GM12878 (cell line): ENCODE results near the gene CYTH2. TPM values are rescaled to one million over a fixed set of nuclear protein-coding genes. Genes with fewer than 3 reads are reported as not detected.
A peak's percentile ranks its signal among the peaks of the same experiment; 100 is the strongest.

Source experiments
- ATAC-seq: fragments of 200-7000 bp; cut with Tn5 transposase; 3 replicates; pipeline ENCODE4 v1.9.1; 2020; ENCODE audit warnings: mild to moderate bottlenecking, moderate library complexity
- BruUV-seq: library from RNA; stranded (reverse); fragments of 400-500 nt; replicated peaks from 2 replicates; lab custom pipeline; 2021; lab: Mats Ljungman, UMichigan
- CTCF ChIA-PET: fragments of 300-600 bp; sonication (Branson Sonifier 250); formaldehyde crosslinking; extraction: SDS; loops from one replicate; lab custom pipeline; 2021; ENCODE audit warnings: inconsistent platforms; lab: Yijun Ruan, JAX
- POLR2A ChIA-PET: fragments of 350-600 bp; formaldehyde crosslinking; extraction: SDS; loops from one replicate; lab custom pipeline; 2021; ENCODE audit warnings: inconsistent platforms; lab: Charles Lee
- RAD21 ChIA-PET: fragments of 300-600 bp; sonication (Branson Sonifier 250); formaldehyde crosslinking; loops from one replicate; lab custom pipeline; 2023; ENCODE audit warnings: antibody characterized with exemption; ENCODE audit not compliant: unreplicated experiment; lab: Charles Lee
- SMC1A ChIA-PET: fragments of 300-600 bp; sonication (Branson Sonifier 250); formaldehyde crosslinking; loops from one replicate; lab custom pipeline; 2023; ENCODE audit not compliant: unreplicated experiment, uncharacterized antibody; lab: Charles Lee
- DNase-seq: peaks from one replicate; pipeline ENCODE4 v3.0.0-alpha.2; 2011; ENCODE audit warnings: low read depth, low spot score
- FAIRE-seq: peaks from 3 replicates; lab custom pipeline; 2011; peaks lifted over from hg19 to GRCh38; lab: Jason Lieb, UNC
- H2AFZ ChIP-seq: 2 replicates; pipeline ENCODE4 v1.6.0; 2011; ENCODE audit warnings: low read depth, low read length, control low read depth; ENCODE audit not compliant: control insufficient read depth
- H3K27ac ChIP-seq: 2 replicates; pipeline ENCODE4 v1.5.1; 2011; ENCODE audit warnings: control low read depth; ENCODE audit not compliant: control insufficient read depth, insufficient read depth
- H3K27me3 ChIP-seq, 2 experiments: replicated peaks in 1 of 2; 2 replicates each; pipeline versions ENCODE4 v1.6.0 to v1.6.1; 2011; ENCODE audit warnings: low read length in 1 of 2; ENCODE audit not compliant: control insufficient read depth in 2 of 2, insufficient read depth in 2 of 2
- H3K36me3 ChIP-seq, 2 experiments: 2 replicates each; pipeline ENCODE4 v1.5.1; 2011; ENCODE audit warnings: low read length in 1 of 2; ENCODE audit not compliant: control insufficient read depth in 2 of 2, insufficient read depth in 2 of 2
- H3K4me1 ChIP-seq: 2 replicates; pipeline ENCODE4 v1.6.1; 2011; ENCODE audit warnings: mild to moderate bottlenecking, low read length, moderate library complexity, mixed read lengths; ENCODE audit not compliant: control insufficient read depth, insufficient read depth
- H3K4me2 ChIP-seq: 2 replicates; pipeline ENCODE4 v1.6.0; 2011; ENCODE audit warnings: control low read depth; ENCODE audit not compliant: control insufficient read depth, insufficient read depth
- H3K4me3 ChIP-seq: fragments of 200-600 bp; sonication (generic); 2 replicates; pipeline ENCODE4 v1.5.1; 2016
- H3K79me2 ChIP-seq: 2 replicates; pipeline ENCODE4 v1.6.0; 2011; ENCODE audit warnings: low read length; ENCODE audit not compliant: control insufficient read depth, insufficient read depth
- H3K9ac ChIP-seq: 2 replicates; pipeline ENCODE4 v1.8.0; 2011; ENCODE audit warnings: low read length, control low read depth, mixed read lengths; ENCODE audit not compliant: control insufficient read depth, insufficient read depth
- H3K9me3 ChIP-seq: replicated peaks from 3 replicates; pipeline ENCODE4 v1.5.1; 2011; ENCODE audit warnings: mild to moderate bottlenecking, low read length; ENCODE audit not compliant: control insufficient read depth, insufficient read depth
- H4K20me1 ChIP-seq: 2 replicates; pipeline ENCODE4 v1.6.0; 2011; ENCODE audit not compliant: control insufficient read depth, insufficient read depth
- BHLHE40 ChIP-seq, 2 experiments: fragments of 450-650 bp in 1 of 2; IDR thresholded peaks; 2 replicates each; pipeline ENCODE4 v1.6.1; 2011 to 2017; ENCODE audit warnings: low read depth in 2 of 2, borderline replicate concordance in 1 of 2, improper control_type of control experiment in 1 of 2, low read length in 1 of 2, mild to moderate bottlenecking in 1 of 2
- CEBPB ChIP-seq, 2 experiments: fragments of 150-350 bp in 1 of 2; IDR thresholded peaks; 2 replicates each; pipeline ENCODE4 v1.6.1; 2012 to 2014; ENCODE audit warnings: low read depth in 2 of 2, low read length in 2 of 2, borderline replicate concordance in 1 of 2, inconsistent platforms in 1 of 2
- CREB1 ChIP-seq: IDR thresholded peaks from 2 replicates; pipeline ENCODE4 v1.6.1; 2012; ENCODE audit warnings: low read depth, mild to moderate bottlenecking, inconsistent platforms
- CREM ChIP-seq: IDR thresholded peaks from 2 replicates; pipeline ENCODE4 v1.6.1; 2014; ENCODE audit warnings: antibody characterized with exemption, low read depth
- HDAC6 ChIP-seq: fragments of 200-600 bp; sonication (generic); IDR thresholded peaks from one replicate; pipeline ENCODE4 v1.8.0; 2017; ENCODE audit warnings: antibody characterized with exemption; ENCODE audit not compliant: unreplicated experiment
- IKZF2 ChIP-seq, 2 experiments: fragments of 450-650 bp; IDR thresholded peaks; 2 replicates each; pipeline ENCODE4 v1.6.1; 2017; ENCODE audit warnings: mild to moderate bottlenecking in 2 of 2, moderate library complexity in 2 of 2
- RUNX3 ChIP-seq: IDR thresholded peaks from 2 replicates; pipeline ENCODE4 v1.6.1; 2012; ENCODE audit warnings: low read length, inconsistent platforms
- TCF12 ChIP-seq: IDR thresholded peaks from 2 replicates; pipeline ENCODE4 v1.6.1; 2011; ENCODE audit warnings: low read depth, mild to moderate bottlenecking, low read length
- TCF3 ChIP-seq: IDR thresholded peaks from 2 replicates; pipeline ENCODE4 v1.6.1; 2012; ENCODE audit warnings: low read depth, mild to moderate bottlenecking, low read length, borderline replicate concordance; ENCODE audit not compliant: insufficient read depth
- ZNF384 ChIP-seq: IDR thresholded peaks from 2 replicates; pipeline ENCODE4 v1.6.1; 2012; ENCODE audit warnings: low read depth, mild to moderate bottlenecking, low read length, improper control_type of control experiment, borderline replicate concordance
- WGBS: methylation state at CpG from one replicate; pipeline ENCODE4 v1.1.6; 2016; ENCODE audit warnings: low lambda C conversion rate; ENCODE audit not compliant: insufficient replicate concordance, insufficient coverage; ENCODE audit errors: missing lambda C conversion rate; 5-methylcytosine and 5-hydroxymethylcytosine counted together
- in situ Hi-C: fragments of 300-500 bp; cut with MboI; formaldehyde crosslinking; loops from 9 replicates; pipeline ENCODE4 v1.14.3; 2018; ENCODE audit warnings: mixed read lengths
- intact Hi-C: fragments of 100-400 bp; cut with micrococcal nuclease; formaldehyde crosslinking; loops from one replicate; pipeline ENCODE4 v1.14.2; 2022; ENCODE audit not compliant: unreplicated experiment
- polyA plus RNA-seq, 11 experiments: library from polyadenylated mRNA; depleted of rRNA in 4 of 11; unstranded in 6 of 11; stranded (reverse) in 5 of 11; fragments of >200 nt; fragmentation: Nextera tagmentation in 4 of 11; fragmentation: Illumina TruSeq in 1 of 11; extraction: Ambion mirVana in 4 of 11; extraction: Trizol in 1 of 11; gene quantifications; 1 replicate in 1 of 11; 2 replicates in 10 of 11; pipeline versions ENCODE4 v1.2.1 to v1.2.3, GENCODE V29; 2011 to 2016; ENCODE audit warnings: inconsistent platforms in 2 of 11, missing spikeins in 2 of 11, low read depth in 1 of 11
- total RNA-seq, 4 experiments: library from RNA; depleted of rRNA in 3 of 4; stranded (reverse); fragments of >200 nt in 3 of 4; fragmentation: Illumina TruSeq in 1 of 4; extraction: Trizol in 1 of 4; gene quantifications; 2 replicates each; pipeline versions ENCODE4 v1.2.1 to v1.2.3, GENCODE V29; 2013 to 2021
- TF ChIP-seq, protein P1 (sequence below): fragments of 450-650 bp; formaldehyde crosslinking; IDR thresholded peaks from 2 replicates; pipeline ENCODE4 v1.4.0; 2022; ENCODE audit warnings: mild to moderate bottlenecking, moderate library complexity
- TF ChIP-seq, protein P2 (sequence below): fragments of 450-650 bp; IDR thresholded peaks from 2 replicates; pipeline ENCODE4 v1.6.1; 2018; ENCODE audit warnings: mild to moderate bottlenecking, low read depth, moderate library complexity; ENCODE audit not compliant: partially characterized antibody

The CYTH2 gene
- total and polyA plus RNA-seq, 10 of the 15 experiments (the other 5 are each of a cell fraction or from before 2014, with no cell fraction given), result 1.3 to 31.9 (median 22.2) TPM

DNA sequence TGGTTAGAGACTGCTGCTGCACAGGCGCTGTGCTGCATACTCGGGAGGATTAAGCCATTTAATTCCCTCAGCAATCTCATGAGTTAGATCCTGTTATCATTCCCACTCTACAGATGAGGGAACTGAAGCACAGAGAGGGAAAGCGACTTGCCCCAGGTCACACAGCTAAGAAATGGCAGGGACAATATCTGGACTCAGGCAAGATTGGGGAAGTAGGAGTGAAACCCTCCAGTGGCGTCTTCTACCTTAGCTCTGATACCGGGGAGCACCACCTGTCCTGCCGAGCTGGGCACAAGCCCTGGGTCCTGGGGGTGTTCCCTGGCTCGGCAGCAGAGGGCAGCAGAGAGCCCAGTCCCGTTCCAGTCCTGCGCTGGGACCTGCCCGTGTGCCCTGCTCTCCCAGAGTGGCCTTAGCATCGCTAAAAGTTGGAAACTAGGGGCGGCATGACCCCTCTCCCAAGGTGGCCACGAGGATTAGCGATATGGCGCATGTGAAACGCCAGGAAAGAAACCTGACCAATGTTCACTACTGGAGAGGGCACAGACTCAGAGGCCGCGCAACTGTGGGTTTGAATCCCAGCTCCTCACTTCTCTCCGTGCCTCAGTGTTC is 20.5 kb downstream of the CYTH2 start (continued):
- TF ChIP-seq CREM, result 0 out of 2 replicates have a peak, but pooled peaks have one; percentile 11
- TF ChIP-seq, all 136 proteins: peak for 19

DNA sequence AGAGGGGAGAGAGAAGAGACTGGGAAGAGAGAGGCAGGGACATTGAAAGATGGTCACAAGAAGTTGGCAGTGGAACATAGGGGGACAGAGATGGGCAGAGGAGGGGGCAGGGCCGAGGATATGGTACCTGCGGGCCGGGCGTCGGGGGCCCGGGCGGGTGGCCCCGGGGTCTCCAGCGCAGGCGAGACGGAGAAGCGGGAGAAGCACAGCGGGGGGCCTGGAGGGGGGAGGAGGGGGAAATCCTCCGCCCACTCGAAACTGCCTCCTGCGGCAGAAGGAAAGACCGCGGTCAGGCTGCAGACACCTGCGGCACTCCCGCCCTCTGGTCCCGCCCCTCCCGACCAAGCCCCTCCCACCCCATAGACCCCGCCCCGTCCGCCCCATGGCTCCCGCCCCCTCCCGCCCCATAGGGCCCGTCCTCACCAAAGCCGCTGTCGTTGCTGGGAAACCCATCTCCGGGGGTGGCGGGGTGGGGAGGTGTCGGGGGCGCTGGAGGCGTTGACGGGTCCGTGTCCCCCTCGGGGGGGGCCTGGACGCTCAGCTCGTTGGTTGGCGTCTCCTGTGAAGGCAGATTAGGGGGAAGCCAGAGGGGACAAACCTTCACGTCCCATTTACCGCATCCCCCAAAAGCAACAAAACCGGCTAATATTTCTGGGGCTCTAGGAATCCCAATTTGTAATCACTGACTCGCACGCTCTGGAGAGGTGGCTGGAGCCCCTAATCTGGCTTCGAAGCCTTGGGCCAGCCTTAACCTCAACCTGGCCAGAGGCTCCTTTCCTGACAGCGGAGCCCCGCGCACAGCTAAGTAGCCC is 22.0 kb downstream of the CYTH2 start:
- H3K27me3 ChIP-seq, result peaks cover 1 to 3% of the 10 kb centered on the region in 2 experiments; a peak in 2 of 4 replicates
- CTCF ChIA-PET, result interaction anchor here (0.7 to 6.0 kb wide), 6 partner anchors 10 to 1357 kb away, joined by 3 to 155 read pairs (median 10); partner anchors contain the start of gene EMP3
- H3K4me2 ChIP-seq, result peak overlapping the region; percentile 30
- no peak overlapping the region for H3K4me3 ChIP-seq
- ATAC-seq (peak; percentile 52), DNase-seq (no peak), FAIRE-seq (no peak)
- H3K36me3 ChIP-seq, result no peaks in the 10 kb centered on the region
- BruUV-seq, result no TSS peak
- H3K79me2 ChIP-seq, result no peaks in the 10 kb centered on the region
- SMC1A ChIA-PET, result interaction anchor here (3.1 kb wide), 1 partner anchor 93 kb away, joined by 25 read pairs; no protein-coding TSS in a partner anchor
- intact Hi-C loops, result loop anchor here (5.0 kb wide), 1 partner anchor 129 kb away; the partner anchor contains the start of genes SYNGR4 and TMEM143
- RAD21 ChIA-PET, result interaction anchor here (1.2 to 3.7 kb wide), 4 partner anchors 15 to 93 kb away, joined by 3 to 42 read pairs (median 6); no protein-coding TSS in a partner anchor
- no peaks in the 10 kb centered on the region for H4K20me1 ChIP-seq
- WGBS, result 44% methylated on average over 14 of the region's 50 CpGs
- in situ Hi-C loops, result no loop called here
- H3K27ac ChIP-seq, result no peak overlapping the region
- no peaks in the 10 kb centered on the region for H3K9me3 ChIP-seq
- no peak overlapping the region for H2AFZ ChIP-seq
- H3K4me1 ChIP-seq, result peaks cover 20% of the 10 kb centered on the region
- POLR2A ChIA-PET, result no interaction called here
- H3K9ac ChIP-seq, result no peak overlapping the region
- TF ChIP-seq, protein P1, sequence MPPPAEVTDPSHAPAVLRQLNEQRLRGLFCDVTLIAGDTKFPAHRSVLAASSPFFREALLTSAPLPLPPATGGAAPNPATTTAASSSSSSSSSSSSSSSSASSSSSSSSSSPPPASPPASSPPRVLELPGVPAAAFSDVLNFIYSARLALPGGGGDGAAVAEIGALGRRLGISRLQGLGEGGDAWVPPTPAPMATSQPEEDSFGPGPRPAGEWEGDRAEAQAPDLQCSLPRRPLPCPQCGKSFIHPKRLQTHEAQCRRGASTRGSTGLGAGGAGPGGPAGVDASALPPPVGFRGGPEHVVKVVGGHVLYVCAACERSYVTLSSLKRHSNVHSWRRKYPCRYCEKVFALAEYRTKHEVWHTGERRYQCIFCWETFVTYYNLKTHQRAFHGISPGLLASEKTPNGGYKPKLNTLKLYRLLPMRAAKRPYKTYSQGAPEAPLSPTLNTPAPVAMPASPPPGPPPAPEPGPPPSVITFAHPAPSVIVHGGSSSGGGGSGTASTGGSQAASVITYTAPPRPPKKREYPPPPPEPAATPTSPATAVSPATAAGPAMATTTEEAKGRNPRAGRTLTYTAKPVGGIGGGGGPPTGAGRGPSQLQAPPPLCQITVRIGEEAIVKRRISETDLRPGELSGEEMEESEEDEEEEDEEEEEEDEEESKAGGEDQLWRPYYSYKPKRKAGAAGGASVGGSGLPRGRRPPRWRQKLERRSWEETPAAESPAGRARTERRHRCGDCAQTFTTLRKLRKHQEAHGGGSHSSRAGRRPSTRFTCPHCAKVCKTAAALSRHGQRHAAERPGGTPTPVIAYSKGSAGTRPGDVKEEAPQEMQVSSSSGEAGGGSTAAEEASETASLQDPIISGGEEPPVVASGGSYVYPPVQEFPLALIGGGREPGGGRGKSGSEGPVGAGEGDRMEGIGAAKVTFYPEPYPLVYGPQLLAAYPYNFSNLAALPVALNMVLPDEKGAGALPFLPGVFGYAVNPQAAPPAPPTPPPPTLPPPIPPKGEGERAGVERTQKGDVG, result no peak
- no peak for TF ChIP-seq HDAC6
- 0 out of 2 replicates have a peak, but pooled peaks have one; percentile 26 for TF ChIP-seq CREB1
- TF ChIP-seq IKZF2 (IDR thresholded peaks at IDR 0.05), result peak in 1 of 2 experiments; percentile 37; a peak in 1 of 4 replicates
- no peak for TF ChIP-seq CEBPB (IDR thresholded peaks at IDR 0.05; ENCODE audit: borderline replicate concordance in 1 of 2, low read depth in 2 of 2, low read length in 2 of 2)
- TF ChIP-seq TCF12, result peak; percentile 94
- TF ChIP-seq CREM, result 0 out of 2 replicates have a peak, but pooled peaks have one; percentile 14
- TF ChIP-seq RUNX3, result peak; percentile 79
- TF ChIP-seq BHLHE40 (IDR thresholded peaks at IDR 0.05; ENCODE audit: borderline replicate concordance in 1 of 2, low read depth in 2 of 2, low read length in 1 of 2), result peak in 1 of 2 experiments; percentile 27; a peak in 1 of 4 replicates
- no peak for TF ChIP-seq ZNF384
- TF ChIP-seq, protein P2, sequence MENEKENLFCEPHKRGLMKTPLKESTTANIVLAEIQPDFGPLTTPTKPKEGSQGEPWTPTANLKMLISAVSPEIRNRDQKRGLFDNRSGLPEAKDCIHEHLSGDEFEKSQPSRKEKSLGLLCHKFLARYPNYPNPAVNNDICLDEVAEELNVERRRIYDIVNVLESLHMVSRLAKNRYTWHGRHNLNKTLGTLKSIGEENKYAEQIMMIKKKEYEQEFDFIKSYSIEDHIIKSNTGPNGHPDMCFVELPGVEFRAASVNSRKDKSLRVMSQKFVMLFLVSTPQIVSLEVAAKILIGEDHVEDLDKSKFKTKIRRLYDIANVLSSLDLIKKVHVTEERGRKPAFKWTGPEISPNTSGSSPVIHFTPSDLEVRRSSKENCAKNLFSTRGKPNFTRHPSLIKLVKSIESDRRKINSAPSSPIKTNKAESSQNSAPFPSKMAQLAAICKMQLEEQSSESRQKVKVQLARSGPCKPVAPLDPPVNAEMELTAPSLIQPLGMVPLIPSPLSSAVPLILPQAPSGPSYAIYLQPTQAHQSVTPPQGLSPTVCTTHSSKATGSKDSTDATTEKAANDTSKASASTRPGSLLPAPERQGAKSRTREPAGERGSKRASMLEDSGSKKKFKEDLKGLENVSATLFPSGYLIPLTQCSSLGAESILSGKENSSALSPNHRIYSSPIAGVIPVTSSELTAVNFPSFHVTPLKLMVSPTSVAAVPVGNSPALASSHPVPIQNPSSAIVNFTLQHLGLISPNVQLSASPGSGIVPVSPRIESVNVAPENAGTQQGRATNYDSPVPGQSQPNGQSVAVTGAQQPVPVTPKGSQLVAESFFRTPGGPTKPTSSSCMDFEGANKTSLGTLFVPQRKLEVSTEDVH, result no peak
- TF ChIP-seq TCF3, result peak; percentile 52; the same call in 1 of the 2 replicates
